Measurements from ENCODE around the gene DNAH3.
"Not testable (repeated sequence)": the region's sequence is repeated elsewhere in the genome, so short reads cannot be mapped to it uniquely, and the experiment has no call there.

Gene DNAH3

GRCh38 chr16:20937736-20938135 lies 212.9 kb downstream of the DNAH3 start:
- no peak for DNase-seq

GRCh38 chr16:20933589-20933988 lies 217.1 kb downstream of the DNAH3 start:
- no peak for DNase-seq

- DNase-seq, result no peak
Measured at GRCh38 chr16:20931066-20931600, 219.5 kb downstream of the DNAH3 start.

- DNase-seq, result no peak
Measured at GRCh38 chr16:20930365-20930690, 220.3 kb downstream of the DNAH3 start.

- not testable (repeated sequence) for DNase-seq
Measured at GRCh38 chr16:20929676-20930364, 220.8 kb downstream of the DNAH3 start.

- DNase-seq, result no peak
Measured at GRCh38 chr16:20928774-20929411, 221.8 kb downstream of the DNAH3 start.

- no peak for DNase-seq
Measured at GRCh38 chr16:20925751-20926150, 224.9 kb downstream of the DNAH3 start.

- DNase-seq, result no peak
Measured at GRCh38 chr16:20923876-20924275, 226.8 kb downstream of the DNAH3 start.

GRCh38 chr16:20920799-20921198 lies 229.8 kb downstream of the DNAH3 start:
- no peak for DNase-seq

- DNase-seq, result no peak
Measured at GRCh38 chr16:20920091-20920490, 230.6 kb downstream of the DNAH3 start.

GRCh38 chr16:20918486-20919239 lies 232.0 kb downstream of the DNAH3 start:
- no peak for DNase-seq

GRCh38 chr16:20916942-20917341 lies 233.7 kb downstream of the DNAH3 start:
- DNase-seq, result no peak

- no peak for DNase-seq
Measured at GRCh38 chr16:20916289-20916688, 234.4 kb downstream of the DNAH3 start.

GRCh38 chr16:20911361-20911760 lies 239.3 kb downstream of the DNAH3 start:
- no peak for DNase-seq

- DNase-seq, result no peak
Measured at GRCh38 chr16:20910781-20911321, 239.8 kb downstream of the DNAH3 start.

- DNase-seq, result no peak
Measured at GRCh38 chr16:20906341-20907255, 244.0 kb downstream of the DNAH3 start.

GRCh38 chr16:20905576-20905975 lies 245.1 kb downstream of the DNAH3 start:
- no peak for DNase-seq

- DNase-seq, result no peak
Measured at GRCh38 chr16:20904507-20905081, 246.1 kb downstream of the DNAH3 start.

- DNase-seq, result no peak
Measured at GRCh38 chr16:20903899-20904506, 246.6 kb downstream of the DNAH3 start.

GRCh38 chr16:20903116-20903898 lies 247.3 kb downstream of the DNAH3 start:
- no peak for DNase-seq

GRCh38 chr16:20902426-20902825 lies 248.2 kb downstream of the DNAH3 start:
- DNase-seq, result no peak

Data from NCI-H510A treated with DMSO at 0.1 percent for 48 hours (cell line).